HG03565 (cell line): ENCODE results near the gene MAGI1.

Experiments
- ATAC-seq: cut with Tn5 transposase; IDR thresholded peaks from one replicate; pipeline ENCODE4 v1.9.1; 2021; ENCODE audit warnings: mild to moderate bottlenecking, moderate library complexity; ENCODE audit not compliant: unreplicated experiment

The MAGI1 gene

DNA sequence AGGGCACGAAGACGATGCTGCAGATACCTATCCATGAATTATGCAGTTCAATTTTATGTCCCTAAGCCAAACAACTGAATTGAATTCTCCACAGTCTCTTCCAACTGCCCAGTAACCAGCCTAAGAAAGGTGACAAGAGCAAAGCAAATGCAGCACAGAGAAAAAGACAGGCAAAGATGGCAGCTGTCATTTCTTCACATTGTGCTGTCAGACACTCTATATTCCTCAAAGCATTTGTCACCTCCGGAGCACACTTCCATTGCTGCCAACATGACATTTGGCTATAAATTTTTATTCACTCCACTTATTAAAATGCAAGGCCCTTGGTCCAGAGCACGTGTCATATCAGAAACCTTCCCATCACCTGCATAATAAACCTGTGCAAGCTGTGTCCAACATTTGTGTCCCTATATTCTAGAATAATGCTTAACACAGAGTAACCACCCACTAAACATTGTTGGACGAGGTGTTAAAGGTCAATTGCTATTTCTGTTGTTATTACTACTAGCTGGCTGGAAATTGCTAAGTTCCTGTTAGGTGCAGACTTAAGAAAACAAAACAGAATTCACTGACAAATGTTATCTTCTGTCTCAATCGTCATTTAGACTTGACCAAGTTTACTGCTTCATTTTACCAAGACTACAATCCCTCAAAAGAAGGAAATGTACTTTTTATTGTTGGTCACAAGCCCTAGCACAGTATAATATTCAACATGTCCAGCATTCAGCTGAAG lies 89.7 kb downstream of the MAGI1 start:
- no peak for ATAC-seq

- no peak for ATAC-seq
Observed at GRCh38 chr3:65946438-65946837, 92.3 kb downstream of the MAGI1 start.

GRCh38 chr3:65945953-65946352 lies 92.8 kb downstream of the MAGI1 start:
- no peak for ATAC-seq

GRCh38 chr3:65945480-65945879 lies 93.2 kb downstream of the MAGI1 start:
- ATAC-seq, result no peak

GRCh38 chr3:65944252-65944651 lies 94.5 kb downstream of the MAGI1 start:
- no peak for ATAC-seq

DNA sequence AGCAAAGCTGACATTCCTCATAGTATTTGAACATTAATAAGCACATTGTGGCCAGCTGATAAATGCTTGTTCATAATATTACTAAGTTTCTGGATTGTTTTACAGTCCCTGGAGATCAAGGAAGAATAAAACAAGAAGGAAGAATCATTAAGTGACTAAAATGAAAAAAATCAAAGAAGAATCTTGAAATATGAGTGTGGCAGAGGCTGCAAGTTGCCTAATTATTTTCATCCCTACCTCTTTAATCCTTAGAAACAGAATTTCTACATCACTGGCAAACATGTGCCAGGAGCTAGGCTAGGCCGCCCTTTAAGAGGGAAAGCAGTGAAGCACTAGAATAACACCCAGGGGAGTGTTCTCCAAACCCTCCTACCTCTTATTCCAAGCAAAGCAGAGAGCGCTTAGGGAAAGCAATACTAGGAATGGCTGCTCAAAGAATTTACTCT lies 98.9 kb downstream of the MAGI1 start:
- ATAC-seq, result no peak

GRCh38 chr3:65939184-65939583 lies 99.5 kb downstream of the MAGI1 start:
- no peak for ATAC-seq

DNA sequence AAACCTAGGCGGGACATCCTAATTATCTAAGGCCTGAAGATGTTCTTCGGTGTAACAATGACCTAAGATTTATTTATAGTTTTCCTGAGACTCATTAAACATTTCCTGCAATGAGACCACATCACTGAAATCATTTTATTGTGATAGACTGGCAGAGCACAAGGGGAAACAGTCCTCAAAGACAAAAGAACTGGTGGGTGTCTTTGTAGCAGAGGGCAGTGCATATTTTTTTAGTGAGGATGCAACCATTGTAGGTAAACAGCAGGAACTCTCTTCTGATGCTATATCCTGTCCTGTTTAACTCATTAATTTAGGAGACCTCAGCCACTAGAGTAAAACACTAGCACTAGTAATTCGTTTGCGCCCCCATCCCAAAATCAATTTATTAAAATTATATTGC lies 100.0 kb downstream of the MAGI1 start:
- ATAC-seq, result no peak

DNA sequence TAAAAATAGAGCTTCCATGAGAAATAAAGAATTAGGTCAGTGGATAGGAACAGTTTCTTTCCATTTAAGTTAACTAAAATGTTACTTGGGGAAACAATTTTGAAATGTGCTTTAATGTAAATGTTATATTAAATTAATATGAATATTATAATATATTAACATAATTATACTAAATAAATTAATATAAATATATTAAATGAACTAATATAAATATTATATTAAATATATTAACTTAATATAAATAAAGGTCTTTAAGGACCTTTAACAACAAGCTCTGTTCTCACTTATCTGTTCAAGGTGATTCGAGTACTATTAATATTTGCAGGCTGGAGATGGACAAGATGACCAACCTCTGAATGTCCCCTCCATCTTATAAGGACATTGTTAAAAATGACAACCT lies 100.6 kb downstream of the MAGI1 start:
- no peak for ATAC-seq

- ATAC-seq, result no peak
Observed at GRCh38 chr3:65936908-65937638, 101.6 kb downstream of the MAGI1 start.

DNA sequence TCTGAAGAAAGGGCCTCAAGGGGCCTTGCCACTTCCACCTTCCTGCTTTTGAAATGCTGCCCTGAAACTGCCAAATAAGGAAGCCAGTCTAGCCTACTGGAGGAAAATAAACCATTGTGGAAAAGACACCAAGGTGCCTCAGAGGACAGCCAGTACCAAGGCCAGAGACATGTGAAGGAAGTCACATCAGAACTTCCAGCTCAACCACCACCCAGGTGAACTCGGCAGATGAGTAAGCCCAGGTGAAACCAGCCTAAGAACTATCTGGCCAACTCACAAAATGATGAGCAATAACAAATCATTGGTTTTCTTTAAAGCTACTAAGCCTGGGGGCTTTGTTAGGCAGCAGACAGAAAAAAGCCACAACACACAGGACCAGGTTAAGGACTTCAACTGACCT lies 103.0 kb downstream of the MAGI1 start:
- ATAC-seq, result no peak

GRCh38 chr3:65930648-65931047 lies 108.1 kb downstream of the MAGI1 start:
- no peak for ATAC-seq

- no peak for ATAC-seq
Observed at GRCh38 chr3:65928110-65928509, 110.6 kb downstream of the MAGI1 start.

DNA sequence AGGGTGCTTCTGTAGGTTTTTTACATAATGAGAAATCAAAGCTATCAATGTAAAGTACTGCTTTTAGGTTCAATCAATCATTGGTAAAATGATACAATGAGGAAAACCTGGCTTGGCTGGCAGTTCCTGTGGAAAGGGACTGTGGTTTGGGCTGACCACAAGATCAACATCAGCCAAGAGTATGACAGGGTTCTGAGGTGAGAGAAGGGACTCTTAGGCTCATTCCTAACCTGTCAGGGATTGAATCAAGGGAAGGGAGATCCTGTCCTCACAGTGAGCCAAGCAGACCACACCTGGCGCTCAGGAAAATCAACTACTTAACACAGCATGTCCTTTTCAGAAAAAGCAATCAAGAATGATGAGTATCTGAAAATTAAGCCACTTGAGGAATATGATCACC lies 111.1 kb downstream of the MAGI1 start:
- ATAC-seq, result no peak

DNA sequence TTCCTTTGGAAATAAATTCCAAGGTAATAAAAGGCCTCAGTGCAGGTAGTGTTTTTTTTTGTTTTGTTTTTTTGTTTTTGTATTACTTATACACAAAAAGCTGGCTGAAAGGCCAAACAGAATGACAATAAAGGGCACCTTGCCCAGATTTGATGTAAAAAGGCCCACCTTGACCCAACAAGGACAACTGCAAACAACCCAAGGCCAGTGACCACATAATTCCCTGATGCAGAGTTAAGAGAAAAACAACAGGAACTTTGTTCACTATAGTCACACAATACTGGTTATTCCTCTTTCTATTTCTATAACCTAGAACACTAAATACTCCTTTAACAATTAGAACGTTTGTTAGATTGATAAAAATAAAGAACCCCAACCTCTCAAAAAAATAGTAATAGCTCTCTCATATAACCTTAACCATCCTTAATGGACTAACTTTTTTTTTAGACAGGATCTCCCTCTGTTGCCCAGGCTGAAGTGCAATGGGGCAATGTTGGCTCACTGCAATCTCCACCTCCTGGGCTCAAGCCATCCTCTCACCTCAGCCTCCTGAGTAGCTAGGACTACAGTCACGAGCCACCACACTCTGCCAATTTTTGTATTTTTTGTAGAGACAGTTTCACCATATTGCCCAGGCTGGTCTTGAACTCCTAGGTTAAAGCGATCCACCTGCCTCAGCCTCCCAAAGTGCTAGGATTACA lies 113.3 kb downstream of the MAGI1 start:
- ATAC-seq, result no peak

- ATAC-seq, result no peak
Observed at GRCh38 chr3:65924762-65925161, 114.0 kb downstream of the MAGI1 start.

DNA sequence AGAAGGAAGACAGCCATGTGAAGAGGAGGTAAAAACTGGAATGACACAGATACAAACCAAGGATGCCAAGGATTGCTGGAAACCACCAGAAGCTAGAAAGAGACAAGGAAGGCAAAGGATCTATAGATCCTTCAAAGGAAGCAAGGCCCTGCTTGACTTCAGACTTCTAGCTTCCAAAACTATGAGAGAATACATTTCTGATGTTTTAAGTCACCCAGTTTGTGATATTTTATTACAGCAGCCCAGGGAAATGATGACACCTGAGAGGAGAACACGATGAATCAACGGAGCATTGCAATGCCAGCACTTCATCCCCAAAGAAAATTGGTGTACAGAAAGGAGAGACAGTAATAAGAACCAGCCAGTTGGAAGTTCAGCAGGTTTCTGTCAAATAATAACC lies 116.3 kb downstream of the MAGI1 start:
- ATAC-seq, result no peak

GRCh38 chr3:65919826-65920225 lies 118.9 kb downstream of the MAGI1 start:
- no peak for ATAC-seq

DNA sequence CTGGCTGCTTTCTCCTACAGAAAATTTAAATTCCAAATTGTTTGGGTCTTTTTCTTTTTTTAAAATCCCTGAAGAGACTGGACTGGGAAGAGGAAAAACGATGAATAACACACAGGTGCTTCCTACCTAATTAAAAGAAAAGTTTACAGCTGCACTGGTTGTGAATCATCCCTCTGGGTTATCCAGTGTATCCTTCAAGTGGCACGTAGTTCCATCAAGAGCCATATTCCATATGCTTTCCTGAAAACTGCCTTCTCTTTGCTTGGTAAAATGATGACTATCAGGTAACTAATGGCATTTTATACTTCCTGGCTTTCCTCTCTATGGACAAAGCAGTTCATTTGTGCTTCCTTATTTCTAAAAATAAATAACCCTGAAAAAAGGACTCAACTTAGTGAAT lies 123.2 kb downstream of the MAGI1 start:
- ATAC-seq, result no peak

DNA sequence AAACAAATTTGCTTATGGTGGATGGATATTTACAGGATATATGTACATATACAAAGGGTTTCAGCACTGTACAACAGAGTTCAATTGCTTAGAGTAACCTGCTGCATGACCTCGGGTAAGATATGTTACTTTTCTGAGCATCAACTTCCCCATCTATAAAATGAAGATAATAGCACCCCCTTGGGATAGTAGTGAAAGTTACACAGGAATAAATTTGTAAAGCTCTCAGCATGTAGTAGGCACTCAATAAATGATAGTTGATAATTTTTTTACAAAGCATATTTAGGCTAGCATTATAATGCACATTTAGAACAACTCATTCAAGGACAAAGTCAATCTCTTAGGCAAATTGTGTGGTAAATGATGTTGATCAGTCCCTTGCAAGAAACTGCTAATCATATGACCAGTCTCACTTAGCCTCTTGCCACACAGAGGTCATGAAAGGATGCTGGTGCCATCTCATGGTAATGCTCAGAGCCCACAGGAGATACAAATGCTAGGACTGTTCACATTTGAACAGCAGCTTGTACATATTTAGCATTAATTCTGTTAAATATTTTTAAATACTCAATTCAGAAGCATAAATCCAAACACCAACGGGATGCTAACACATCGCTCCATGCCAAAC lies 123.9 kb downstream of the MAGI1 start:
- peak; percentile 40 for ATAC-seq

DNA sequence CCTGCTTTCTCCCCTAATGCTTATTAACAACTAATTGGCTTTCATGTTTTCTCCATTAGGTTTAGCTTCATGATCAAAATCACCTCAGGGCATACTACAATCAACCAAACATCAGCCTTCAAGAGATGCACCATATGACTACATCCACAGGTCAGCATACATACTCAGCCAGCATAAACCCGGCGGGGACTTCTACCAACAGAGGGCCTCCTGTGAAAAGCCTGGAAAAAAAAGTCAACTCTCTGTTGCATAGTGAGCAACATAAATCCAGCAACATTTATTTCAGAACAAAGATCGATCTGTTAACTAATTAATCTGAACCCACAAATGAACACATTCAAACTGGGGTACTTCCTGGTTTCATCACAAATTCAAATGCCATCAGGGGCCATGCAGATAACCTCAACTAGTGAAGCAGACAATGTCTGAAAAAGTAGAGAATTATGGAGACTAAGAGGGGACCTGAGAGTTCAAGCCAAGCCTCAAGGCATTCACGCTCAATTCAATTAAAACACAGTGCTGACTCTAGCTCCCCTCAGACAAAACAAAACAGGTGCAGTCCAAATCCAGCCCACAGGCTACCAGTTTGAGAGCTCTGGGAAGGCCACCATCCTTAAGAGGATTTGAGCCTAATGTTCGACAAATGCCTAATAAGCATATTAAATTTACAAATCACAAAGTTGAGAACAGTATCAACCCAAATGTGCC lies 124.5 kb downstream of the MAGI1 start:
- no peak for ATAC-seq
